ENCODE measurements around the gene TMC1. TPM values are rescaled to one million over a fixed set of nuclear protein-coding genes. Genes with fewer than 3 reads are reported as not detected.
"Not testable (repeated sequence)": the region's sequence is repeated elsewhere in the genome, so short reads cannot be mapped to it uniquely, and the experiment has no call there.

TMC1 gene
- total RNA-seq, 2 experiments from 2014 or later = not detected

GRCh38 chr9:72856972-72857623 lies 335.7 kb downstream of the TMC1 start:
- Mint-ChIP-seq H3K27me3 (no peaks in the 10 kb centered on the region), H3K36me3 (ENCODE audit: low read depth) (no peaks in the 10 kb centered on the region), H3K4me3 (no peak overlapping the region), H3K27ac (no peak overlapping the region), H3K4me1 (no peaks in the 10 kb centered on the region), H3K9me3 (ENCODE audit: low read depth) (no peaks in the 10 kb centered on the region)
- DNase-seq (peak; percentile 9), ATAC-seq (no peak)
- ChIA-PET POLR2A (interaction anchor here (0.7 kb wide), 1 partner anchor 130 kb away, joined by 4 read pairs; no protein-coding TSS in a partner anchor), CTCF (interaction anchor here (0.6 to 2.0 kb wide), 11 partner anchors 14 to 820 kb away, joined by 3 to 16 read pairs (median 3); no protein-coding TSS in a partner anchor)
- intact Hi-C loops (cut with DNase I, micrococcal nuclease) = loop anchor here (1.0 to 10.0 kb wide), 5 partner anchors 62 to 325 kb away; no protein-coding TSS in a partner anchor

GRCh38 chr9:72857624-72857996 lies 336.2 kb downstream of the TMC1 start:
- H3K4me1 Mint-ChIP-seq = no peaks in the 10 kb centered on the region
- no peaks in the 10 kb centered on the region for H3K36me3 Mint-ChIP-seq (ENCODE audit: low read depth)
- ChIA-PET POLR2A (interaction anchor here (0.7 kb wide), 1 partner anchor 129 kb away, joined by 4 read pairs; no protein-coding TSS in a partner anchor), CTCF (interaction anchor here (0.6 to 2.0 kb wide), 9 partner anchors 14 to 820 kb away, joined by 3 to 16 read pairs (median 4); no protein-coding TSS in a partner anchor)
- H3K27ac Mint-ChIP-seq = no peak overlapping the region
- DNase-seq (no peak), ATAC-seq (no peak)
- no peaks in the 10 kb centered on the region for H3K9me3 Mint-ChIP-seq (ENCODE audit: low read depth)
- H3K4me3 Mint-ChIP-seq = no peak overlapping the region
- no peaks in the 10 kb centered on the region for H3K27me3 Mint-ChIP-seq
- intact Hi-C loops (cut with DNase I, micrococcal nuclease) = loop anchor here (1.0 to 10.0 kb wide), 5 partner anchors 63 to 325 kb away; no protein-coding TSS in a partner anchor

GRCh38 chr9:72858089-72858912 lies 336.9 kb downstream of the TMC1 start:
- ATAC-seq (no peak), DNase-seq (no peak)
- CTCF ChIA-PET = interaction anchor here (0.7 to 2.0 kb wide), 6 partner anchors 164 to 343 kb away, joined by 3 to 16 read pairs (median 5); no protein-coding TSS in a partner anchor
- intact Hi-C loops (cut with DNase I, micrococcal nuclease) = loop anchor here (5.0 to 10.0 kb wide), 4 partner anchors 64 to 324 kb away; no protein-coding TSS in a partner anchor
- Mint-ChIP-seq H3K4me1 (no peaks in the 10 kb centered on the region), H3K27ac (no peak overlapping the region), H3K9me3 (ENCODE audit: low read depth) (no peaks in the 10 kb centered on the region), H3K27me3 (no peaks in the 10 kb centered on the region), H3K36me3 (ENCODE audit: low read depth) (no peaks in the 10 kb centered on the region), H3K4me3 (no peak overlapping the region)
- POLR2A ChIA-PET = no interaction called here

- H3K36me3 Mint-ChIP-seq (ENCODE audit: low read depth); H3K27me3 Mint-ChIP-seq; H3K9me3 Mint-ChIP-seq (ENCODE audit: low read depth); H3K4me1 Mint-ChIP-seq; POLR2A ChIA-PET; intact Hi-C loops (cut with DNase I, micrococcal nuclease); DNase-seq; H3K4me3 Mint-ChIP-seq; CTCF ChIA-PET; H3K27ac Mint-ChIP-seq; ATAC-seq: not testable (repeated sequence)
Measured at GRCh38 chr9:72862788-72863187, 341.4 kb downstream of the TMC1 start.

GRCh38 chr9:72863456-72864094 lies 342.2 kb downstream of the TMC1 start:
- Mint-ChIP-seq H3K27me3 (no peaks in the 10 kb centered on the region), H3K9me3 (ENCODE audit: low read depth) (no peaks in the 10 kb centered on the region), H3K4me3 (no peak overlapping the region), H3K4me1 (no peaks in the 10 kb centered on the region), H3K27ac (no peak overlapping the region), H3K36me3 (ENCODE audit: low read depth) (no peaks in the 10 kb centered on the region)
- ChIA-PET CTCF (no interaction called here), POLR2A (no interaction called here)
- intact Hi-C loops (cut with DNase I, micrococcal nuclease) = no loop called here
- DNase-seq (no peak), ATAC-seq (no peak)

GRCh38 chr9:72864327-72864726 lies 342.9 kb downstream of the TMC1 start:
- no peaks in the 10 kb centered on the region for H3K4me1 Mint-ChIP-seq
- POLR2A ChIA-PET = no interaction called here
- intact Hi-C loops (cut with DNase I, micrococcal nuclease) = no loop called here

GRCh38 chr9:72871685-72872084 lies 350.3 kb downstream of the TMC1 start:
- ChIA-PET CTCF (interaction anchor here (0.9 to 1.4 kb wide), 5 partner anchors 15 to 329 kb away, joined by 3 to 5 read pairs (median 3); no protein-coding TSS in a partner anchor), POLR2A (no interaction called here)
- H3K36me3 Mint-ChIP-seq (ENCODE audit: low read depth) = no peaks in the 10 kb centered on the region
- peaks cover 4% of the 10 kb centered on the region for H3K27me3 Mint-ChIP-seq
- no peaks in the 10 kb centered on the region for H3K9me3 Mint-ChIP-seq (ENCODE audit: low read depth)
- intact Hi-C loops (cut with DNase I, micrococcal nuclease) = loop anchor here (1.0 to 5.0 kb wide), 4 partner anchors 151 to 311 kb away; no protein-coding TSS in a partner anchor
- no peak overlapping the region for H3K27ac Mint-ChIP-seq
- ATAC-seq (no peak), DNase-seq (no peak)
- no peaks in the 10 kb centered on the region for H3K4me1 Mint-ChIP-seq
- no peak overlapping the region for H3K4me3 Mint-ChIP-seq

More at GRCh38 chr9:72864327-72864726, 342.9 kb downstream of the TMC1 start:
- H3K4me3 Mint-ChIP-seq = no peak overlapping the region
- no peak for DNase-seq
- H3K27me3 Mint-ChIP-seq = peaks cover under 1% of the 10 kb centered on the region
- no peak for ATAC-seq
- CTCF ChIA-PET = interaction anchor here (0.7 kb wide), 1 partner anchor 221 kb away, joined by 5 read pairs; no protein-coding TSS in a partner anchor
- no peaks in the 10 kb centered on the region for H3K9me3 Mint-ChIP-seq (ENCODE audit: low read depth)
- H3K36me3 Mint-ChIP-seq (ENCODE audit: low read depth) = no peaks in the 10 kb centered on the region
- no peak overlapping the region for H3K27ac Mint-ChIP-seq

GRCh38 chr9:72872718-72873117 lies 351.3 kb downstream of the TMC1 start:
- DNase-seq (no peak), ATAC-seq (no peak)
- Mint-ChIP-seq H3K4me1 (no peaks in the 10 kb centered on the region), H3K4me3 (no peak overlapping the region), H3K9me3 (ENCODE audit: low read depth) (no peaks in the 10 kb centered on the region), H3K27me3 (peaks cover 4% of the 10 kb centered on the region), H3K27ac (no peak overlapping the region), H3K36me3 (ENCODE audit: low read depth) (no peaks in the 10 kb centered on the region)
- intact Hi-C loops (cut with DNase I, micrococcal nuclease) = loop anchor here (5.0 kb wide), 3 partner anchors 150 to 310 kb away; no protein-coding TSS in a partner anchor
- ChIA-PET CTCF (interaction anchor here (1.2 kb wide), 1 partner anchor 16 kb away, joined by 4 read pairs; no protein-coding TSS in a partner anchor), POLR2A (no interaction called here)

GRCh38 chr9:72873456-72873855 lies 352.0 kb downstream of the TMC1 start:
- no peak overlapping the region for H3K4me3 Mint-ChIP-seq
- no peaks in the 10 kb centered on the region for H3K36me3 Mint-ChIP-seq (ENCODE audit: low read depth)
- ATAC-seq (no peak), DNase-seq (no peak)
- no peaks in the 10 kb centered on the region for H3K9me3 Mint-ChIP-seq (ENCODE audit: low read depth)
- intact Hi-C loops (cut with DNase I, micrococcal nuclease) = loop anchor here (5.0 kb wide), 3 partner anchors 149 to 309 kb away; no protein-coding TSS in a partner anchor
- no peak overlapping the region for H3K27ac Mint-ChIP-seq
- ChIA-PET POLR2A (interaction anchor here (0.7 kb wide), 1 partner anchor 129 kb away, joined by 3 read pairs; no protein-coding TSS in a partner anchor), CTCF (interaction anchor here (1.2 kb wide), 1 partner anchor 17 kb away, joined by 4 read pairs; no protein-coding TSS in a partner anchor)
- H3K27me3 Mint-ChIP-seq = peaks cover 4% of the 10 kb centered on the region
- H3K4me1 Mint-ChIP-seq = no peaks in the 10 kb centered on the region

- H3K27ac Mint-ChIP-seq = no peak overlapping the region
- ChIA-PET CTCF (no interaction called here), POLR2A (no interaction called here)
- ATAC-seq = no peak
- no peaks in the 10 kb centered on the region for H3K4me1 Mint-ChIP-seq
- H3K36me3 Mint-ChIP-seq (ENCODE audit: low read depth) = no peaks in the 10 kb centered on the region
- H3K4me3 Mint-ChIP-seq = no peak overlapping the region
- H3K27me3 Mint-ChIP-seq = peaks cover 3% of the 10 kb centered on the region
- DNase-seq = no peak
- H3K9me3 Mint-ChIP-seq (ENCODE audit: low read depth) = no peaks in the 10 kb centered on the region
- intact Hi-C loops (cut with DNase I, micrococcal nuclease) = loop anchor here (5.0 kb wide), 3 partner anchors 148 to 308 kb away; no protein-coding TSS in a partner anchor
Measured at GRCh38 chr9:72874344-72874743, 352.9 kb downstream of the TMC1 start.

GRCh38 chr9:72875221-72875620 lies 353.8 kb downstream of the TMC1 start:
- ChIA-PET POLR2A (no interaction called here), CTCF (interaction anchor here (0.7 kb wide), 1 partner anchor 1262 kb away, joined by 3 read pairs; no protein-coding TSS in a partner anchor)
- intact Hi-C loops (cut with DNase I, micrococcal nuclease) = no loop called here
- peaks cover 2% of the 10 kb centered on the region for H3K27me3 Mint-ChIP-seq
- no peak overlapping the region for H3K4me3 Mint-ChIP-seq
- H3K36me3 Mint-ChIP-seq (ENCODE audit: low read depth) = no peaks in the 10 kb centered on the region
- no peak for DNase-seq
- no peak for ATAC-seq
- H3K4me1 Mint-ChIP-seq = no peaks in the 10 kb centered on the region
- no peak overlapping the region for H3K27ac Mint-ChIP-seq
- no peaks in the 10 kb centered on the region for H3K9me3 Mint-ChIP-seq (ENCODE audit: low read depth)
